Skin of body (tissue), 2 donors: ENCODE results near the gene GLUD1. TPM values are rescaled to one million over a fixed set of nuclear protein-coding genes. Genes with fewer than 3 reads are reported as not detected.
"Not testable (repeated sequence)": the region's sequence is repeated elsewhere in the genome, so short reads cannot be mapped to it uniquely, and the experiment has no call there.

Experiments
- DNase-seq: peaks from one replicate; lab custom pipeline; 2025; lab: John Stamatoyannopoulos, UW
- total RNA-seq: library from RNA; depleted of rRNA; stranded (reverse); fragments of >200 nt; gene quantifications from one replicate; pipeline ENCODE4 v1.2.3, GENCODE V29; 2014

GLUD1 gene
- total RNA-seq, 1 donor from 2014 or later, result 134 TPM

GRCh38 chr10:87045434-87045938, 49.2 kb downstream of the GLUD1 start:
- no peak for DNase-seq

DNA sequence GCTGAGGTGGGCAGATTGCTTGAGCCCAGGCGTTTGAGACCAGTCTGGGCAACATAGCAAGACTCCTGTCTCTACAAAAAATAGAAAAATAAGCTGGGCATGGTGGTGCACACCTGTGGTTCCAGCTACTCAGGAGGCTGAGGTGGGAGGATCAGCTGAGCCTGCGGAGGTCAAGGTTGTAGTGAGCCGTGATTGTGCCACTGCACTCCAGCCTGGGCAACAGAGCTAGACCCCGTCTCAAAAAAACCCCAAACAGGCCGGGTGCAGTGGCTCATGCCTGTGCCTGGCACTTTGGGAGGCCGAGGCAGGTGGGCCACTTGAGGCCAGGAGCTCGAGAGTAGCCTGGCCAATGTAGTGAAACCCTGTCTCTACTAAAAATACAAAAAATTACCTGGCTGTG, 51.1 kb downstream of the GLUD1 start:
- not testable (repeated sequence) for DNase-seq

- no peak for DNase-seq
Observed at GRCh38 chr10:87038786-87039185, 55.9 kb downstream of the GLUD1 start.

DNA sequence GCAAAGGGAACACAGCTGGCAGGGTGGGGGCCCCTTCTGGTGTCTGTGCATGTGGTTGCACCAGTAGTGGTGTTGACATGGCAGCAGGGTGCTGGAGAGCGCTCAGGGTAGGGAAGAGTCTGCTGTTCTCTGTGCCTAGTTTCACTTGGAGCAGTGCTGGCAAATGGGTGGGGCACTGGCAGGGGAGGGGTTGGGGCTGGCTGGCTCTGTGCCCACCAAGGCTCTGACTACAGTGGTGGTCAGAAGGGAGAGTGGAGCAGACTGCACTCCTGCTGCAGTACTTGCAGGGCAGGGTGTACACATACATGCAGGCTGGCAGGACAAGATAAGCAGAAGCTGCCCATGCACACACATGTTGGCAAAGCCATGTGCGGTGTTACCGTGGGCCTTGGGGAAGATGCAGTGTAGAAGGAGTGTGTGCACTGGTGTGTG, 56.3 kb downstream of the GLUD1 start:
- no peak for DNase-seq

GRCh38 chr10:87036623-87037022, 58.0 kb downstream of the GLUD1 start:
- DNase-seq, result no peak

- DNase-seq, result no peak
Observed at GRCh38 chr10:87030912-87031635, 63.6 kb downstream of the GLUD1 start.

- not testable (repeated sequence) for DNase-seq
Observed at GRCh38 chr10:87030419-87030818, 64.2 kb downstream of the GLUD1 start.

- not testable (repeated sequence) for DNase-seq
Observed at GRCh38 chr10:87026747-87027508, 67.7 kb downstream of the GLUD1 start.

GRCh38 chr10:87025285-87025958, 69.2 kb downstream of the GLUD1 start:
- DNase-seq, result not testable (repeated sequence)

GRCh38 chr10:87020056-87020455, 74.6 kb downstream of the GLUD1 start, which contains the start of gene FAM25A:
Gene FAM25A (plus strand): TSS chr10:87020294. CDS start chr10:87020325, 31 bp downstream.
- DNase-seq, result not testable (repeated sequence)

DNA sequence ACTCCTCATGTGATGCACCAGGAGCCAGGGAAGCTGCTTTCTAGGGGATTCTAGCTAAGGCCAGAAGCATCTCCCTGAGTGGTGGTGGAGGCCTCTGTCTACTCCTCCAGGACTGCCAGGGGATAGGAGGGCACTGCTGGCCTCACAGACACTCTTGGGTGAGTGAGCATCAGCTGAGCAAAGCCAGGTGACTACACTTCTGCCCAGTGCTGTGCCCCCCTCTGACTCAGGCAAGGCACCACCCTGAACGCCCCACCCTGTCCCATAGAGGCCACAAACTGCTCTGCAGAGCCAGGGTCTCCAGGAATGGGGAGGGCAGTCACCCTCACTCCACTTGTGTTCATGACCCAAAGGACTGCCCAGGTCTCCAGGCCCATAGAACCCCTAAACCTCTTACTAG, 75.1 kb downstream of the GLUD1 start:
- DNase-seq, result not testable (repeated sequence)

GRCh38 chr10:87019066-87019465, 75.6 kb downstream of the GLUD1 start:
- DNase-seq, result not testable (repeated sequence)

- not testable (repeated sequence) for DNase-seq
Observed at GRCh38 chr10:87018127-87018526, 76.5 kb downstream of the GLUD1 start.

DNA sequence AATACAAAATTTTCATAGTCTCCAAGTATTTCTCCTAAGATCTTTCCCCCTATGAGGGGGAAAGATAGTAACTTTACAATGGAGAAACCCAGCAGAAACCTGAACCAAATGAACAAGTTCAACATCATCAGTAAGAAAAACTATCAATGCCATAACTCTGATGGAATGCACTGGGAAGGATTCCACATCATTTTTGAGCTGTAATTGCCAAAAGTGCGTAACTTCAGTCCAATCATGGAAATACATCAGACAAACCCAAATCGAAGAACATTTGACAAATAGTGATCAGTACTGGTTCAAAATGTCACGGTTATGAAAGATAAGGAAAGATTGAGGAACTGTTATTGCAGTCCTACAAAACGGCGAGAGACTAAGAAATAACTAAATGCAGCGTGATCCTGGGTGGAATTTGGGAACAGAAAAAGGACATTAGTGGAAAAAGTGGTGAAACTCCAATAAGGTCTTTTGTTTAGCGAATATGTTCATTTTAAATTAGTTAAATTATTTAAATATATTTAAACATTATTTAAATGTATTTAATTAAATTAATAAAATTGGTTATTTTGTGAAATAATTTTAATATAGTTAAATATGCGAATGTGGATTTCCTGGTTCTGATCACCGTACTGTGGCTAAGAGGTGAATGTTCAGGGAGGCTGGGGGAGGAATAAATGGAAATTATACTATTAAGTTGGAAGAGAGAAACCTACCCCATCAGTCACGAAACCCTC, 79.5 kb downstream of the GLUD1 start:
- DNase-seq, result peak; percentile 33

- not testable (repeated sequence) for DNase-seq
Observed at GRCh38 chr10:87013528-87013927, 81.1 kb downstream of the GLUD1 start.

DNA sequence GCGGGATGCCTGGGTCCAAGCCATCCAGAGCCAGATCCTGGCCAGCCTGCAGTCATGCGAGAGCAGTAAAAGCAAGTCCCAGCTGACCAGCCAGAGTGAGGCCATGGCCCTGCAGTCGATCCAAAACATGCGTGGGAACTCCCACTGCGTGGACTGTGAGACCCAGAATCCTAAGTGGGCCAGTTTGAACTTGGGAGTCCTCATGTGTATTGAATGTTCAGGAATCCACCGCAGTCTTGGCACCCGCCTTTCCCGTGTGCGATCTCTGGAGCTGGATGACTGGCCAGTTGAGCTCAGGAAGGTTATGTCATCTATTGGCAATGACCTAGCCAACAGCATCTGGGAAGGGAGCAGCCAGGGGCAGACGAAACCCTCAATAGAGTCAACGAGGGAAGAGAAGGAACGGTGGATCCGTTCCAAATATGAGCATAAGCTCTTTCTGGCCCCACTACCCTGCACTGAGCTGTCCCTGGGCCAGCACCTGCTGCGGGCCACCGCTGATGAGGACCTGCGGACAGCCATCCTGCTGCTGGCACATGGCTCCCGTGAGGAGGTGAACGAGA, 85.4 kb downstream of the GLUD1 start:
- not testable (repeated sequence) for DNase-seq

GRCh38 chr10:87008303-87008702, 86.3 kb downstream of the GLUD1 start:
- DNase-seq, result not testable (repeated sequence)

DNA sequence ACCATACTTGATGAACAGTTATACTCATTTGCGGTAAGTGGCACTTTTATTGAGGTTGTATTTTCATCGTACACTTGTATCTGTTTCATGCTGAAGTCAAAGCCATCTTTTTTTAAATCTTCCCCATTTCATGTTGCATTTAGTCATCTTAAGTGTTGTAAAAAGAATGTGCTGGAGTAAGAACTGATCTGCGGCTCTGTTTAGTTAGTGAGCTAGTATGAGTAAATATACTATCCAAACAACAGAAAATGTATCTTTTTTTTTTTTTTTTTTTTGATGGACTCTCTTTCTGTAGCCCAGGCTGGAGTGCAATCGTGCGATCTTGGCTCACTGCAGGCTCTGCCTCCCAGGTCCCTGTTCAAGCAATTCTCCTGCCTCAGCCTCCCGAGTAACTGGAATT, 87.0 kb downstream of the GLUD1 start:
- DNase-seq, result not testable (repeated sequence)

- DNase-seq, result not testable (repeated sequence)
Observed at GRCh38 chr10:87007124-87007523, 87.5 kb downstream of the GLUD1 start.

GRCh38 chr10:87000491-87000890, 94.2 kb downstream of the GLUD1 start:
- DNase-seq, result no peak
